ENCODE results near the gene GRHL1.

The GRHL1 gene

DNA sequence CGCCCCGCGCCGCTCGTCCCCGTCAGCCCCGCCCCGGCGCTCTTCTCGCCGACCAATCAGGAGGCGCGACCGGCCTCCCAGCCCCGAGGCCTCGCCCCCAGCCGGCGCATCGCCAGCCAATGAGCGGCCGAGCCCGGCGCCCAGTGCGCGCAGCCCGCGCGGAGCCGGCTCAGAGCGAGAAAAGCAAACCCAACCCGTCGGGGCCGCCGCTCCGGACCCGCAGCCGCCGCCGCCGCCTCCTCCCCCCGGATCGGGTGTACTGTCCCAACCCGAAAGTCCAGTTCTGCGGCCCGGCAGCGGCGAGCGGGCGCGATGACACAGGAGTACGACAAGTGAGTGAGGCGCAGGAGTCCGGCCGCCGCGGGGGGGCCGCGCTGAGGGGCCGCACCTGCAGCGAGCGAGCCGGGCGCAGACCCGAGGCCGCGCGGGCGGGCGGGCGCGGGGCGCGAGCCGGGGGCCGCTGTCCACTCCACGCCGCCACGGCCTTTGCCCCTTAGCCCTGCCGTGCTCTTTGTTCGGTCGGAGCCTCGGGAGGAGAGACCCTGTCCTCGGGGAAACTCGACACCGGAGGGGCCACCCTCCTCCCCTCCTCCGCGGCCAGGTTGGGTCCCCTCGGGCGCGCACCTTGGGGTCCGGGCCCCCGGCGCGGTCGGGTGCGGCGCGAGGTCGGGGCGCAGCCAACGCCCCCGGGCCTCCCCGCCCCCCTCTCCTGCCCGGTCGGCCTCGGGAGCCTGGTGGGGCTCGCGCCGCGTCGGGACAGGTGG lies at the start of gene GRHL1:
Gene GRHL1 (plus strand): TSS at position 172 of the 764 bp plus-strand sequence. CDS start 141 bp downstream, at position 313.
- ChIA-PET CTCF (interaction anchor here (0.7 kb wide), 1 partner anchor 18 kb away, joined by 3 read pairs; no protein-coding TSS in a partner anchor), POLR2A (no interaction called here)
- H3K4me3 ChIP-seq (ENCODE audit: low read depth, low read length) = peak within 1 kb of the TSS; percentile 60
- TF ChIP-seq, protein P1, sequence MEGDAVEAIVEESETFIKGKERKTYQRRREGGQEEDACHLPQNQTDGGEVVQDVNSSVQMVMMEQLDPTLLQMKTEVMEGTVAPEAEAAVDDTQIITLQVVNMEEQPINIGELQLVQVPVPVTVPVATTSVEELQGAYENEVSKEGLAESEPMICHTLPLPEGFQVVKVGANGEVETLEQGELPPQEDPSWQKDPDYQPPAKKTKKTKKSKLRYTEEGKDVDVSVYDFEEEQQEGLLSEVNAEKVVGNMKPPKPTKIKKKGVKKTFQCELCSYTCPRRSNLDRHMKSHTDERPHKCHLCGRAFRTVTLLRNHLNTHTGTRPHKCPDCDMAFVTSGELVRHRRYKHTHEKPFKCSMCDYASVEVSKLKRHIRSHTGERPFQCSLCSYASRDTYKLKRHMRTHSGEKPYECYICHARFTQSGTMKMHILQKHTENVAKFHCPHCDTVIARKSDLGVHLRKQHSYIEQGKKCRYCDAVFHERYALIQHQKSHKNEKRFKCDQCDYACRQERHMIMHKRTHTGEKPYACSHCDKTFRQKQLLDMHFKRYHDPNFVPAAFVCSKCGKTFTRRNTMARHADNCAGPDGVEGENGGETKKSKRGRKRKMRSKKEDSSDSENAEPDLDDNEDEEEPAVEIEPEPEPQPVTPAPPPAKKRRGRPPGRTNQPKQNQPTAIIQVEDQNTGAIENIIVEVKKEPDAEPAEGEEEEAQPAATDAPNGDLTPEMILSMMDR (IDR thresholded peaks at IDR 0.05; ENCODE audit: insufficient read depth, low read length, missing control alignments) = no peak
- DNase-seq (ENCODE audit: low read depth, low spot score) = no peak

DNA sequence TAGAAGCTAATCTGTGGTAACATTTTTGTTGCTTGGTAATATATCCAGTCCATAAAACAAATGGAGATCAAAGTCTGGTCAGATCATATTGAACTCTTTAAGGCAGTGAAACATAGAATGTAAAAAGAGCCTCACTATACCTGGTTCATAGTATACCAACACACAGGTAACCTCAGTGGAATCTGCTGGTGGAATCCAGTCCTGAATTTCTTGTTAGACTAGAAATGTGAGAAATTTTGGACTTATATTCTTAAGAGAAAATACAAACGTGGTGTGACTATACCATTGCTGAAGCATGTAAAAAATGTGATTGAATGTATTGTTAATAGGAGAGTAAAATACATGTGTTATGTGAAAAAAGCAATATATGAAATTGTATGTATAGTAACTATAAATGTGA lies 46.1 kb upstream of the GRHL1 start:
- no peak overlapping the region for H3K4me3 ChIP-seq (ENCODE audit: low read depth, low read length)
- TF ChIP-seq, protein P1 (IDR thresholded peaks at IDR 0.05; ENCODE audit: insufficient read depth, low read length, missing control alignments) = no peak
- DNase-seq (ENCODE audit: low read depth, low spot score) = no peak
- POLR2A ChIA-PET = no interaction called here
- CTCF ChIA-PET = interaction anchor here (1.0 kb wide), 1 partner anchor 135 kb away, joined by 3 read pairs; no protein-coding TSS in a partner anchor

DNA sequence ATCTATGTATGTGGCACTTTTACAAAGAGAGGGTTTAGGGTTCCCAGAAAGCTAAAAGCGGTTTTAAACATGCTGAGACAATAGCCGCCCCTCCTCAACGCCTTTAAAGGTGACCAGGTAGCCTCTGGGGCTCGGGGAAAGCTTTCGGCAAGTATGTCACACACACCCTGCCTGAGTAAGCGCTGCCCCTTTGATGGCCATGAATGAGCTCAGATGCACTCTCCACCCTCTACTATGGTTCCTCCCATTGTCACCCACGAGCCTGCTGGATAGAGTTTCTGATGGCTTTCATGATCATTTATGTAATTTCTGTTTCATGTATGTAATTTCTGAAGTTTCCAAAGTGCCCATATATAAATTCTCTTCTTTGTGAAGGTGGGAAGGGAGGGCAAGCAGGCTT lies 44.1 kb upstream of the GRHL1 start:
- DNase-seq (ENCODE audit: low read depth, low spot score) = no peak
- no peak overlapping the region for H3K4me3 ChIP-seq (ENCODE audit: low read depth, low read length)
- POLR2A ChIA-PET = no interaction called here
- CTCF ChIA-PET = interaction anchor here (0.5 kb wide), 1 partner anchor 124 kb away, joined by 3 read pairs; no protein-coding TSS in a partner anchor
- TF ChIP-seq, protein P1 (IDR thresholded peaks at IDR 0.05; ENCODE audit: insufficient read depth, low read length, missing control alignments) = no peak

DNA sequence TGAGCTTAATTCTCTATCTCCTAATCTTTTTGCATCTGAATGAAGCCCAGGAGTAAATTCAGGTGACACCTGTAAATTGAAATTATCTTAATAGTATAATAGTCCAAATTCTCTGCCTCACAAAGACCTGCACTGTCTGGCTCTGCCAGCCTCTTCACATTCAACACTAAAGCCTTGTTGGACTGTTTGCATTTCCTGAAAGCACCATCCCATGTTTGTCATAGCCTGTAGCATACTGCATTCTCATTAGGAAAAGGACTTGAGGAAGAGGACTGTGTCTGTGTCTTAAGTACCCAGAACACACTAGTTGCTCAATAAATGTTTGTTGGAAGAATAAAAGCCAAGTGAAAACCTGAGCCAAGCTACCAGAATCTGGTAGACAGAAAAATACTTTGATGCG lies 42.9 kb upstream of the GRHL1 start:
- no peak for DNase-seq (ENCODE audit: low read depth, low spot score)
- TF ChIP-seq, protein P1 (IDR thresholded peaks at IDR 0.05; ENCODE audit: insufficient read depth, low read length, missing control alignments) = no peak
- H3K4me3 ChIP-seq (ENCODE audit: low read depth, low read length) = no peak overlapping the region
- ChIA-PET POLR2A (no interaction called here), CTCF (interaction anchor here (1.1 to 1.8 kb wide), 2 partner anchors 12 to 95 kb away, joined by 3 to 6 read pairs; no protein-coding TSS in a partner anchor)

DNA sequence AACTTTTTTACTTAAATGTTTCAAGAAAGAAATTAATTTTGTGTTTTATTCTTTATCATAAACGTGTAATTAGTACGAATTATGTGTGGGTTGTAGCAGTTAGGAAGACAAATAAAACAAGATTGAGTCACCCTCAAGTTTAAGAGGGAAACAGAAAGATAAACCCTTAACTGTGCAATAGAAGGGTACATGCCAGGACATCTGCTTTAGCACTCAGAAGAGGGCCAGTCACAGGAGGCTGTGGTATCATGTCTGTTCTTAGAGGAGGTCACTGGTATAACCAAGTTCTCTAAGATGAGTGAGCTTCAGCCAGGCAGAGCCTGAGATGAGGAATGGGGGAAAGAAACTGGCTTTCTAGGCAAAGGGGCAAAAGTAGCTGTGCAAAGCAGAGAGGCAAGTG lies 42.4 kb upstream of the GRHL1 start:
- ChIA-PET POLR2A (interaction anchor here (0.7 kb wide), 1 partner anchor 354 kb away, joined by 3 read pairs; the partner anchor contains the start of gene ADAM17), CTCF (interaction anchor here (1.8 kb wide), 1 partner anchor 12 kb away, joined by 6 read pairs; no protein-coding TSS in a partner anchor)
- TF ChIP-seq, protein P1 (IDR thresholded peaks at IDR 0.05; ENCODE audit: insufficient read depth, low read length, missing control alignments) = no peak
- DNase-seq (ENCODE audit: low read depth, low spot score) = no peak
- H3K4me3 ChIP-seq (ENCODE audit: low read depth, low read length) = no peak overlapping the region

- POLR2A ChIA-PET = no interaction called here
- TF ChIP-seq, protein P1 (IDR thresholded peaks at IDR 0.05; ENCODE audit: insufficient read depth, low read length, missing control alignments) = no peak
- no peak overlapping the region for H3K4me3 ChIP-seq (ENCODE audit: low read depth, low read length)
- no peak for DNase-seq (ENCODE audit: low read depth, low spot score)
- CTCF ChIA-PET = interaction anchor here (0.9 to 1.5 kb wide), 3 partner anchors 8 to 139 kb away, joined by 3 to 8 read pairs (median 7); no protein-coding TSS in a partner anchor
These were observed 40.8 kb upstream of the GRHL1 start for GRCh38 chr2:9910699-9911098.
